CD4-positive, alpha-beta T cell treated with Interleukin-1 beta for 1 hour (primary cell): ENCODE results near the gene A2M.
"Not testable (repeated sequence)": the region's sequence is repeated elsewhere in the genome, so short reads cannot be mapped to it uniquely, and the experiment has no call there.

ENCODE experiments used
- DNase-seq, 2 donors: peaks; one replicate each; pipeline ENCODE4 v3.0.0-alpha.2; 2020 to 2022

The A2M gene

GRCh38 chr12:9115731-9116559 lies at the start of gene A2M:
A2M (minus strand) TSS chr12:9115919; CDS start chr12:9115849, 70 bp downstream.
- no peak for DNase-seq

GRCh38 chr12:9163392-9163791 lies 47.7 kb upstream of the A2M start:
- DNase-seq: no peak

- no peak for DNase-seq
Measured at GRCh38 chr12:9156119-9156518, 40.4 kb upstream of the A2M start.

GRCh38 chr12:9149372-9149771 lies 33.7 kb upstream of the A2M start:
- DNase-seq: no peak

GRCh38 chr12:9148926-9149325 lies 33.2 kb upstream of the A2M start:
- no peak for DNase-seq

GRCh38 chr12:9147461-9147860 lies 31.7 kb upstream of the A2M start:
- DNase-seq: no peak

GRCh38 chr12:9144730-9145106 lies 29.0 kb upstream of the A2M start:
- DNase-seq: no peak

GRCh38 chr12:9143929-9144729 lies 28.4 kb upstream of the A2M start:
- no peak for DNase-seq

GRCh38 chr12:9143137-9143536 lies 27.4 kb upstream of the A2M start:
- DNase-seq: no peak

- DNase-seq: not testable (repeated sequence)
Measured at GRCh38 chr12:9139588-9140290, 24.0 kb upstream of the A2M start.

GRCh38 chr12:9135903-9136310 lies 20.2 kb upstream of the A2M start:
- no peak for DNase-seq

GRCh38 chr12:9134981-9135628 lies 19.4 kb upstream of the A2M start:
- no peak for DNase-seq

GRCh38 chr12:9133216-9133916 lies 17.6 kb upstream of the A2M start:
- DNase-seq: no peak

GRCh38 chr12:9132008-9132535 lies 16.4 kb upstream of the A2M start:
- no peak for DNase-seq

- no peak for DNase-seq
Measured at GRCh38 chr12:9130244-9130643, 14.5 kb upstream of the A2M start.

- DNase-seq: no peak
Measured at GRCh38 chr12:9127936-9128663, 12.4 kb upstream of the A2M start.

- no peak for DNase-seq
Measured at GRCh38 chr12:9127484-9127883, 11.8 kb upstream of the A2M start.

- no peak for DNase-seq
Measured at GRCh38 chr12:9124383-9125031, 8.8 kb upstream of the A2M start.

- no peak for DNase-seq
Measured at GRCh38 chr12:9123781-9124382, 8.2 kb upstream of the A2M start.

GRCh38 chr12:9122091-9122609 lies 6.4 kb upstream of the A2M start:
- DNase-seq: no peak
